ENCODE results near the gene MAD1L1.

DNA sequence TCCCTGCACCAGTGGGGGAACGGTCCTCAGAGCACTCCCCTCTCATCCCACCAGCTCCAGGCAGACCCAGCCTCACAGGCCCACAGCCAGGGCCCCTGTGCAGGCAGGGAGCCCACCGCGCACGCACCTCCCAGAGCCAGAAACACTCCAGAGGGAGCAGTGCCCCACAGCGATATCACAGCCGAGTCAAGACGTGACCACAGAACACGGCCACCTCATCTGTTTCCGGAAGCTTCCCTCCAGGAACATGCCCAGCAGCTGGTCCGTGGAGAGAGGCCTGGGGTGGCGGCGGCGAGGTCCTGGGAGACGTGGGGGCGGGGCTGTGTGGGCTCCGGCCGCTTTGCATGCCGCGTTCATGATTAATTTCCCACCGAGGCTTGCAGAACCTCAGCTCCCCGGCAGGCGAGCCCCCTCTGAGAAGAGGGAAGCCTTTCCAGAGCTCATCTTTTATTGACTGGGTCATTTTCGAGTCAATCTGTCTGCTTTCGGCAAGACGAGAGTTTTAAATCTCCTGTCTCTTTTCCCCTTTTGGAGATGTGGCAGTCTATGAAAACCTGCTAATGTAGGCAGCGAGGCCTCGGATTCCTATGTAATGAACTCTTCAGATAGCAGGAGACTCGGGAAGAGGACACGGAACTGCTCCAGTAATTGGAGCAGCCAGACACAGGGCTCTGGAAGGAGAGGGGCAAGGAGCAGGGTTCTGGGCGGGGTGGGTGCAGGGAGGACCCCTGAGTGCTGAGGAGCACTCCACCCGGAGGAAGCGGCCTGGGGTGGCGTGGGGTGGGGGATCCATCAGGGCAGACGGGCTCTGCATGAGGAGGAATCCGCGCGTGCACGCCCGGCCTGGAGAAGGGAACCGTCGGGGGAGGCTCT lies 319.9 kb downstream of the MAD1L1 start:
- TF ChIP-seq CTCF (conservative IDR thresholded peaks at IDR 0.05) (no peak), EZH2 (IDR thresholded peaks at IDR 0.05; ENCODE audit: low read depth) (no peak)

All from PC-9 (cell line).